CD4-positive, alpha-beta memory T cell (primary cell): ENCODE results near the gene CDKL4. TPM values are rescaled to one million over a fixed set of nuclear protein-coding genes. Genes with fewer than 3 reads are reported as not detected.
"Not testable (repeated sequence)": the region's sequence is repeated elsewhere in the genome, so short reads cannot be mapped to it uniquely, and the experiment has no call there.

Experiments used
- CTCF ChIA-PET: fragments of 350-600 bp; sonication (Branson Sonifier 250); formaldehyde crosslinking; loops from one replicate; lab custom pipeline; 2021; ENCODE audit warnings: inconsistent platforms; ENCODE audit not compliant: partially characterized antibody; lab: Charles Lee
- POLR2A ChIA-PET: fragments of 350-600 bp; sonication (Branson Sonifier 250); formaldehyde crosslinking; loops from one replicate; lab custom pipeline; 2021; ENCODE audit not compliant: partially characterized antibody; lab: Charles Lee
- DNase-seq, 5 donors: peaks; one replicate each; pipeline versions ENCODE4 v3.0.0 to v3.0.0-alpha.2; 2020 to 2022; ENCODE audit warnings: mixed read lengths in 1 of 5
- H3K27ac ChIP-seq: one replicate; pipeline ENCODE4 v1.7.0; 2013; ENCODE audit warnings: low read depth, low read length
- H3K27me3 ChIP-seq: 2 replicates; pipeline ENCODE4 v1.7.0; 2013; ENCODE audit warnings: mild to moderate bottlenecking, low read length, moderate library complexity; ENCODE audit not compliant: insufficient read depth
- H3K36me3 ChIP-seq: 2 replicates; pipeline ENCODE4 v1.7.0; 2013; ENCODE audit warnings: mild to moderate bottlenecking, low read length, moderate library complexity; ENCODE audit not compliant: insufficient read depth
- H3K4me1 ChIP-seq: 2 replicates; pipeline ENCODE4 v1.7.0; 2013; ENCODE audit warnings: mild to moderate bottlenecking, low read length, moderate library complexity; ENCODE audit not compliant: insufficient read depth
- H3K4me3 ChIP-seq, 2 donors: one replicate each; pipeline ENCODE4 v1.7.0; 2013; ENCODE audit warnings: low read length in 2 of 2, mild to moderate bottlenecking in 1 of 2
- H3K9me3 ChIP-seq, 2 donors: one replicate each; pipeline ENCODE4 v1.7.0; 2013; ENCODE audit warnings: low read length in 2 of 2, control low read depth in 1 of 2; ENCODE audit not compliant: control insufficient read depth in 1 of 2
- H3K27ac Mint-ChIP-seq, 7 donors: one replicate each; pipeline ENCODE4 v1.8.0; 2020 to 2021; ENCODE audit warnings: mixed read lengths in 7 of 7, mild to moderate bottlenecking in 6 of 7, inconsistent platforms in 3 of 7, moderate library complexity in 3 of 7
- H3K27me3 Mint-ChIP-seq, 2 donors: one replicate each; pipeline ENCODE4 v1.8.0; 2020 to 2021; ENCODE audit warnings: mixed read lengths in 2 of 2
- H3K36me3 Mint-ChIP-seq, 2 donors: one replicate each; pipeline ENCODE4 v1.8.0; 2020 to 2021; ENCODE audit warnings: mixed read lengths in 2 of 2, inconsistent platforms in 1 of 2, mild to moderate bottlenecking in 1 of 2
- H3K4me1 Mint-ChIP-seq, 4 donors: one replicate each; pipeline ENCODE4 v1.8.0; 2020 to 2021; ENCODE audit warnings: mixed read lengths in 4 of 4, mild to moderate bottlenecking in 1 of 4
- H3K4me3 Mint-ChIP-seq, 8 donors: one replicate each; pipeline ENCODE4 v1.8.0; 2020 to 2021; ENCODE audit warnings: mixed read lengths in 8 of 8, mild to moderate bottlenecking in 7 of 8, moderate library complexity in 6 of 8, inconsistent platforms in 3 of 8
- H3K9me3 Mint-ChIP-seq, 8 donors: one replicate each; pipeline ENCODE4 v1.8.0; 2020 to 2021; ENCODE audit warnings: mixed read lengths in 8 of 8, mild to moderate bottlenecking in 5 of 8, inconsistent platforms in 3 of 8, moderate library complexity in 1 of 8
- intact Hi-C: fragments of 100-400 bp; cut with micrococcal nuclease; formaldehyde crosslinking; loops from one replicate; pipeline ENCODE4 v1.15.1; 2023
- polyA plus RNA-seq, 2 donors: library from polyadenylated mRNA; unstranded; fragments of 300-500 nt; fragmentation: Illumina TruSeq; gene quantifications; one replicate each; pipeline ENCODE4 v1.2.3, GENCODE V29; 2021
- total RNA-seq, 2 experiments: library from RNA; stranded (reverse); gene quantifications; one replicate each; pipeline ENCODE4 v1.2.3, GENCODE V29; 2021

The CDKL4 gene
- total and polyA plus RNA-seq, 4 experiments from 2014 or later, result 0.38 TPM; not detected in 3

DNA sequence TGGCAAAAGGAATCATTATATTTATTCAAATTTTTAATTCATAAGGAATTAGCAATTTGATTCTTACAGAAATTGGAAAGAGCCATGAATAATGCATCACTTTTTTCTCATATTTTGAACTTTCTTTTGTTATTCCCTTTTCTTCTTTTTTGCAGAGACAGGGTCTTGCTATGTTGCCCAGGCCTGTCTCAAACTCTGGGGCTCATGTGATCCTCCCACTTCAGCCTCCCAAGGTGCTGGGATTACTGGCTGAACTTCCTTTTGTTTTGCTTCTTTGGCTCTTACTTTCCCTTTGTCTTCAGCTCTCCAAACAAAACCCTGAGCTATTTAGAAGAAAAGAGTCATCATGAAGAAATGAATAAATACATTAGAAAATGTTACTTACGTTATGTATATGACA, 30.8 kb downstream of the CDKL4 start:
- H3K9me3 Mint-ChIP-seq, result no peaks in the 10 kb centered on the region
- intact Hi-C loops, result no loop called here
- no peaks in the 10 kb centered on the region for H3K27me3 Mint-ChIP-seq
- no peak overlapping the region for H3K4me3 Mint-ChIP-seq
- ChIA-PET CTCF (interaction anchor here (0.8 to 1.4 kb wide), 3 partner anchors 16 to 86 kb away, joined by 3 to 4 read pairs (median 4); no protein-coding TSS in a partner anchor), POLR2A (interaction anchor here (0.9 to 1.0 kb wide), 2 partner anchors 85 to 89 kb away, joined by 3 to 4 read pairs; no protein-coding TSS in a partner anchor)
- Histone ChIP-seq H3K4me3 (no peak overlapping the region), H3K27me3 (no peaks in the 10 kb centered on the region), H3K27ac (no peak overlapping the region), H3K4me1 (peaks cover 36% of the 10 kb centered on the region), H3K36me3 (no peaks in the 10 kb centered on the region), H3K9me3 (no peaks in the 10 kb centered on the region)
- H3K4me1 Mint-ChIP-seq, result peaks cover 29 to 44% (median 35%) of the 10 kb centered on the region in 4 donors
- no peak for DNase-seq
- H3K27ac Mint-ChIP-seq, result peak overlapping the region in 1 of 7 donors; percentile 29
- no peaks in the 10 kb centered on the region for H3K36me3 Mint-ChIP-seq

DNA sequence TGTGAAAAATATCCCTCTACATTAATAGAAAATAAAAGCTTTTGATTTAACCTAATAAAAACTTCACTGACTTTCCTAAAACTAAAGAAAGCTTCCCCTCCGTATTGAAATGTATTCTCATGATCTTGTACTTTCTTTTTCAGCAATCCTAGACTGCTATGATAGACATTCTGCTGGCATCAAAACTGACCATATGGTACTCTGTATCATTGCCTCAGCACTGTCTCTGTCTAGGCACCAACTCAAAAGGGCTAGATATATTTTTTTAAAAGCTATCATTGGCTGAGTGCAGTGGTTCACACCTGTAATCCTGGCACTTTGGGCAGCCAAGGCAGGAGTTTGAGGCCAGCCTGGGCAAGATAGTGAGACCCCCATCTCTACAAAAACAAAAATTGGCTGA, 32.9 kb downstream of the CDKL4 start:
- Mint-ChIP-seq H3K4me1 (peaks cover 13 to 22% (median 16%) of the 10 kb centered on the region in 4 donors), H3K4me3 (no peak overlapping the region), H3K9me3 (no peaks in the 10 kb centered on the region), H3K27ac (no peak overlapping the region), H3K36me3 (no peaks in the 10 kb centered on the region), H3K27me3 (no peaks in the 10 kb centered on the region)
- H3K4me1 ChIP-seq, result peaks cover 16% of the 10 kb centered on the region
- H3K4me3 ChIP-seq, result no peak overlapping the region
- intact Hi-C loops, result no loop called here
- no peaks in the 10 kb centered on the region for H3K27me3 ChIP-seq
- no peak overlapping the region for H3K27ac ChIP-seq
- no peaks in the 10 kb centered on the region for H3K9me3 ChIP-seq
- DNase-seq, result no peak
- CTCF ChIA-PET, result interaction anchor here (1.6 to 2.0 kb wide), 3 partner anchors 17 to 90 kb away, joined by 6 to 8 read pairs (median 7); partner anchors contain the start of gene SOS1
- POLR2A ChIA-PET, result interaction anchor here (1.5 to 1.7 kb wide), 2 partner anchors 86 to 90 kb away, joined by 7 to 8 read pairs; partner anchors contain the start of gene SOS1
- no peaks in the 10 kb centered on the region for H3K36me3 ChIP-seq

DNA sequence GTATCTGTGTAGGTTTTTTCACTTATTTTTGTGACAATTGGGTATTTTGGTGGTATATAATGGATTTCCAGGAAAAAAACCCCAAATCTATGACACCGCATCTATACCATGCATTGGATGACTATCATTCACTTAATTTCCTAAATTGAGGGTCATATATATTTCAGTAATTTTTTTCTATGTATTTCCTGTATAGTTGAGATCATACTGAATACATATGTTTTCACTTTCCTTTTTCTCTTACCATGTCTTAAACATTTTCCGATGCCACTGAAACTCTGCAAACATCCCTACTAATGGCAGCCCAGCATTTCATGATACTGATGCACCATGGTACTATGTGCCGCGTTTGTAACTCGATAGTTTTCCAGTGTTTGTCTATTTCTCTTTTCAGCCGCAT, 40.4 kb downstream of the CDKL4 start:
- ChIA-PET POLR2A (interaction anchor here (1.7 to 2.7 kb wide), 2 partner anchors 13 to 83 kb away, joined by 6 to 15 read pairs; partner anchors contain the start of gene SOS1), CTCF (interaction anchor here (1.5 kb wide), 1 partner anchor 26 kb away, joined by 6 read pairs; no protein-coding TSS in a partner anchor)
- Mint-ChIP-seq H3K9me3 (peaks cover 0 to 3% (median 0%) of the 10 kb centered on the region in 8 donors), H3K27me3 (no peaks in the 10 kb centered on the region), H3K4me1 (peaks cover 3 to 12% (median 7%) of the 10 kb centered on the region in 4 donors), H3K27ac (peak overlapping the region in 1 of 7 donors; percentile 38), H3K36me3 (peaks cover 0 to 4% of the 10 kb centered on the region in 2 donors), H3K4me3 (peak overlapping the region in 6 of 8 donors; percentile 23 to 47 (median 38))
- DNase-seq, result no peak
- Histone ChIP-seq H3K27ac (no peak overlapping the region), H3K36me3 (no peaks in the 10 kb centered on the region), H3K27me3 (no peaks in the 10 kb centered on the region), H3K4me1 (no peaks in the 10 kb centered on the region), H3K4me3 (no peak overlapping the region), H3K9me3 (no peaks in the 10 kb centered on the region)
- intact Hi-C loops, result no loop called here

DNA sequence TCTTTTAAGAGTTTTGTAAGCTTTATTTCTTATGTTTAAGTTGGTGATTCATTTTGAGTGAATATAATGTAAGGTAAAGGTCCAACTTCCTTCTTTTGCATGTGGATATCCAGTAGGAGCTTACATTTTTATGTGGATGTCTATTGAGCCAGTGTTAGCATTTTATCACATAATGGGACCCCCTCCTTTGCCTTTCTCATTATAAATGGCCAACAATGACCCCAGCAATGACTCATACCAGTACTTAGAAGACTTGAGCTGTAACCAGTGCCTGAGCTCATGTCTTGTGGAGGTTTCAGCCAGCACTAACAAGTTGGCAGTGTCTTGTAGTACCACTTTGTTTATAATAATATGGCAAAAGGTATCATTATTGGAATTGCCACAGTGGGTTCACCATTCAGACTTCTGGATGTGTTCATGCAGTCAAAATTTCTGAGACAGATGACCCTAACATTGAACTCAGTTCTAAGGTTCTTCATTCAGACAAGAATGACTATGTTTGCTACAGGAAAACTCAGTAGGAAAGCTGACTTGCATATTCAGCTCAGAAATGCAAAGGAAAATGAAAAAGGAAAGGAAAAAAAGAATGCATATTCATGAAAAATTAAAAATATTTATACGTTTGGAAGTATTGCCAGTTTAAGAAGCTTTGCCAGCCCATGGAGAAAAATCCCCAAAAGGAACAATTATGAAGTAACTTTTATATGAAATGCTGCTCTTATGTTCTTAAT, 41.0 kb downstream of the CDKL4 start:
- Mint-ChIP-seq H3K4me3 (no peak overlapping the region), H3K4me1 (peaks cover 3 to 12% (median 7%) of the 10 kb centered on the region in 4 donors), H3K27me3 (no peaks in the 10 kb centered on the region), H3K36me3 (peaks cover 0 to 4% of the 10 kb centered on the region in 2 donors), H3K27ac (peak overlapping the region in 3 of 7 donors; percentile 1 to 39 (median 38)), H3K9me3 (peaks cover 0 to 4% (median 0%) of the 10 kb centered on the region in 8 donors)
- intact Hi-C loops, result no loop called here
- CTCF ChIA-PET, result interaction anchor here (1.1 to 1.5 kb wide), 2 partner anchors 27 to 79 kb away, joined by 3 to 6 read pairs; no protein-coding TSS in a partner anchor
- no peak for DNase-seq
- Histone ChIP-seq H3K4me3 (no peak overlapping the region), H3K27me3 (no peaks in the 10 kb centered on the region), H3K9me3 (no peaks in the 10 kb centered on the region), H3K4me1 (no peaks in the 10 kb centered on the region), H3K27ac (no peak overlapping the region), H3K36me3 (no peaks in the 10 kb centered on the region)
- POLR2A ChIA-PET, result interaction anchor here (0.5 to 2.7 kb wide), 3 partner anchors 13 to 82 kb away, joined by 3 to 15 read pairs (median 6); partner anchors contain the start of gene SOS1

DNA sequence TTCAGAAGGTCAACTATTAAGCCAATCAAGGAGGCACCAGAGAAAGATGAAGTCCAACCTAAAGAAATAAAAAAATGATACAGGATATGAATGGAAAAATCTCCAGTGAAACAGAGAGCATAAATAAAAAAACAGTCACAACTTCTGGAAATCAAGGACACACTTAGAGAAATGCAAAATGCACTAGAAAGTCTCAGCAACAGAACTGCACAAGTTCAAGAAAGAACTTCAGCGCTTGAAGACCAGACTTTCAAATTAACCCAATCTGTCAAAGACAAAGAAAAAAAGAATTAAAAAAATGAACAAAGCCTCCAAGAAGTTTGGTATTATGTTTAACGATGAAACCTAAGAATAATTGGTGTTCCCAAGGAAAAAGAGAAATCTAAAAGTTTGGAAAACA, 46.8 kb downstream of the CDKL4 start:
- H3K4me1 Mint-ChIP-seq, H3K4me3 Mint-ChIP-seq, H3K4me1 ChIP-seq, H3K27me3 ChIP-seq, H3K27ac ChIP-seq, CTCF ChIA-PET, H3K36me3 Mint-ChIP-seq, DNase-seq, H3K27ac Mint-ChIP-seq, intact Hi-C loops, H3K9me3 ChIP-seq, H3K4me3 ChIP-seq, H3K27me3 Mint-ChIP-seq, H3K36me3 ChIP-seq: not testable (repeated sequence)
- POLR2A ChIA-PET, result interaction anchor here (0.9 kb wide), 1 partner anchor 20 kb away, joined by 3 read pairs; no protein-coding TSS in a partner anchor
- H3K9me3 Mint-ChIP-seq, result peaks cover 0 to 16% (median 9%) of the 10 kb centered on the region in 8 donors

DNA sequence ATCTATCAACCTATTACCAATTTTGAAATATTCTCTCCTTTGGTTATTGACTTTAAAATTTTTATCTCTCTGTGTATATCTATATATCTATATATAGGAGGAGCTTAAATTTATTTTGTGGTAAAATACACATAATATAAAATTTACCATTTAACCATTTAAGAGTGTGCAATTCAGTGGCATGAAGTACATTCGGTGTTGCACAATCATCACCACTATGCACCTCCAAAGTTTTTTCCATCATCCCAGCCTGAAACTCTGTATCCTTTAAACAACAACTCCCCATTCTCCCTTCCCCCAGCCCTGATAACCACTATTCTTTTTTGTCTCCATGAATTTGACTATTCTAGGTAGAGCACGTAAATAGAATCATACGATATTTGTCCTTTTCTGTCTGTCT, 49.1 kb downstream of the CDKL4 start:
- H3K27ac Mint-ChIP-seq, result no peak overlapping the region
- H3K4me1 Mint-ChIP-seq, result peaks cover 0 to 1% (median 0%) of the 10 kb centered on the region in 4 donors
- no peaks in the 10 kb centered on the region for H3K4me1 ChIP-seq
- no peaks in the 10 kb centered on the region for H3K27me3 Mint-ChIP-seq
- no peaks in the 10 kb centered on the region for H3K36me3 ChIP-seq
- H3K9me3 ChIP-seq, result no peaks in the 10 kb centered on the region
- CTCF ChIA-PET, result interaction anchor here (1.0 to 2.2 kb wide), 2 partner anchors 19 to 35 kb away, joined by 3 to 4 read pairs; no protein-coding TSS in a partner anchor
- intact Hi-C loops, result no loop called here
- H3K9me3 Mint-ChIP-seq, result peaks cover 0 to 16% (median 9%) of the 10 kb centered on the region in 8 donors
- DNase-seq, result no peak
- no peak overlapping the region for H3K27ac ChIP-seq
- no peaks in the 10 kb centered on the region for H3K27me3 ChIP-seq
- peaks cover 0 to 1% of the 10 kb centered on the region in 2 donors for H3K36me3 Mint-ChIP-seq
- no peak overlapping the region for H3K4me3 ChIP-seq
- H3K4me3 Mint-ChIP-seq, result no peak overlapping the region
- POLR2A ChIA-PET, result interaction anchor here (0.9 to 1.8 kb wide), 2 partner anchors 11 to 74 kb away, joined by 3 to 4 read pairs; partner anchors contain the start of gene SOS1

DNA sequence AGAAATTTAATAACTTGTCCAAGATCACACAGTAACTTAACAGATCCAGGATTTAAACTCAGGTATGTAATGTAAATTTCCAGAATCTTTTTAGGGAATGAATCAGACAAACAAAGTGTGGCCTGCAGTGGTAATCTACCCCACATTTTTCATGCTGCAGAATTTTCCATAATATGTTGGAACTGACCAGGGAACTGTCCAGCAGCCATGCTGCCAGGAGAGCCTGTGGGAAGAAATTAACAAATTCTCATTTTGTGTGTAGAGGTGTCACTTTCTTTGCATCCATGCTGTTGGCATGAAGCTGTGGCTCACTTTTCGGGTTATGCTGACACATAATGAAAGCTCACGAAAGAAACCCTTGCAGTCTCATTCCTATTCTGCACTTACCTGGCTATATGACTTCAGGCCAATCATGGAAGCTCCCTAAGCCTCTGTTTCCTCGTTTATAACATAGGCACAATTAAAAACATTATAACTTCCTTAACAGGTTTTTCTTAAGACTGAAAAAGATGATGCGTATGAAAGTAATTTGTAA, 54.7 kb downstream of the CDKL4 start:
- H3K4me1 Mint-ChIP-seq, result peaks cover 0 to 2% (median under 1%) of the 10 kb centered on the region in 4 donors
- no peak overlapping the region for H3K27ac Mint-ChIP-seq
- H3K4me1 ChIP-seq, result no peaks in the 10 kb centered on the region
- H3K27me3 Mint-ChIP-seq, result no peaks in the 10 kb centered on the region
- intact Hi-C loops, result no loop called here
- no peak overlapping the region for H3K4me3 ChIP-seq
- no peaks in the 10 kb centered on the region for H3K9me3 Mint-ChIP-seq
- no peaks in the 10 kb centered on the region for H3K27me3 ChIP-seq
- no peak overlapping the region for H3K27ac ChIP-seq
- POLR2A ChIA-PET, result interaction anchor here (1.1 kb wide), 1 partner anchor 69 kb away, joined by 4 read pairs; no protein-coding TSS in a partner anchor
- CTCF ChIA-PET, result no interaction called here
- no peak overlapping the region for H3K4me3 Mint-ChIP-seq
- H3K9me3 ChIP-seq, result no peaks in the 10 kb centered on the region
- no peaks in the 10 kb centered on the region for H3K36me3 Mint-ChIP-seq
- no peak for DNase-seq
- no peaks in the 10 kb centered on the region for H3K36me3 ChIP-seq
